B cell (primary cell): Measurements from ENCODE around the gene ERC2.

Experiments used
- EZH2 ChIP-seq: IDR thresholded peaks from 2 replicates; pipeline ENCODE4 v1.6.1; 2012; ENCODE audit warnings: borderline replicate concordance, low read depth, mild to moderate bottlenecking, moderate library complexity, low read length; ENCODE audit not compliant: insufficient read depth, poor library complexity, severe bottlenecking
- TF ChIP-seq, protein P1 (sequence below): fragments of 200-600 bp; IDR thresholded peaks from one replicate; pipeline ENCODE4 v1.8.0; 2022; ENCODE audit warnings: antibody characterized with exemption, mild to moderate bottlenecking

DNA sequence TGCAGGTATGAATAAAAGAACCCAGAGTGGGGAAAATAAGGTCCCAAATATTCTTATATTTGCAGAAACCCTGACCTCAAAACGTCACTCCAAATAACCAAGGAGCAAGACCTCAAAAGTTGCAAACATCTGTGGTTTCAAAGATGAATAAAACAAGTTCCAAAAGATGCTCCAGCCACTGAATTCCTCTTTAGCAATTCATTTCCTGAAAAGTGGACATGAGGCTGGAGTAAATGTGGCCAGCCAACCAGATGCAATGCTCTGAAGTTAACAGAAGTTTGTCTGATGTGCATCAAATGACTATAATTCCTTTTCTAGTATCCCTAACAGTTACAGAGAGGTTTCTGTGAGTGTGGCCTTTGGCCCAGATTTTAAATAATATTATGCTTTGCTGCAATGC lies 910.0 kb downstream of the ERC2 start:
- TF ChIP-seq EZH2: no peak
- TF ChIP-seq, protein P1, sequence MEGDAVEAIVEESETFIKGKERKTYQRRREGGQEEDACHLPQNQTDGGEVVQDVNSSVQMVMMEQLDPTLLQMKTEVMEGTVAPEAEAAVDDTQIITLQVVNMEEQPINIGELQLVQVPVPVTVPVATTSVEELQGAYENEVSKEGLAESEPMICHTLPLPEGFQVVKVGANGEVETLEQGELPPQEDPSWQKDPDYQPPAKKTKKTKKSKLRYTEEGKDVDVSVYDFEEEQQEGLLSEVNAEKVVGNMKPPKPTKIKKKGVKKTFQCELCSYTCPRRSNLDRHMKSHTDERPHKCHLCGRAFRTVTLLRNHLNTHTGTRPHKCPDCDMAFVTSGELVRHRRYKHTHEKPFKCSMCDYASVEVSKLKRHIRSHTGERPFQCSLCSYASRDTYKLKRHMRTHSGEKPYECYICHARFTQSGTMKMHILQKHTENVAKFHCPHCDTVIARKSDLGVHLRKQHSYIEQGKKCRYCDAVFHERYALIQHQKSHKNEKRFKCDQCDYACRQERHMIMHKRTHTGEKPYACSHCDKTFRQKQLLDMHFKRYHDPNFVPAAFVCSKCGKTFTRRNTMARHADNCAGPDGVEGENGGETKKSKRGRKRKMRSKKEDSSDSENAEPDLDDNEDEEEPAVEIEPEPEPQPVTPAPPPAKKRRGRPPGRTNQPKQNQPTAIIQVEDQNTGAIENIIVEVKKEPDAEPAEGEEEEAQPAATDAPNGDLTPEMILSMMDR: no peak
